Lower leg skin (tissue), 4 donors: Measurements from ENCODE around the gene ERRFI1. TPM values are rescaled to one million over a fixed set of nuclear protein-coding genes. Genes with fewer than 3 reads are reported as not detected.

Experiments
- DNase-seq, 2 donors: peaks; one replicate each; pipeline ENCODE4 v3.0.0-alpha.2; 2019; ENCODE audit warnings: low spot score in 2 of 2
- H3K4me3 ChIP-seq: fragments of 200-600 bp; sonication (generic); 2 replicates; pipeline ENCODE4 v1.5.1; 2017; ENCODE audit warnings: mild to moderate bottlenecking, low read depth; ENCODE audit not compliant: poor library complexity, severe bottlenecking
- POLR2A ChIP-seq, 2 donors: fragments of 450-650 bp; IDR thresholded peaks; one replicate each; pipeline ENCODE4 v1.6.1; 2016 to 2017; ENCODE audit warnings: antibody characterized with exemption in 2 of 2, mild to moderate bottlenecking in 1 of 2, moderate library complexity in 1 of 2
- WGBS, 2 donors: methylation state at CpG; one replicate each; pipeline ENCODE4 v1.1.5; 2018; 5-methylcytosine and 5-hydroxymethylcytosine counted together
- intact Hi-C: fragments of 100-400 bp; cut with DNase I; formaldehyde crosslinking; loops from one replicate; pipeline ENCODE4 v1.15.0; 2023; ENCODE audit warnings: low total_unique reads
- total RNA-seq, 4 donors: library from RNA; depleted of rRNA; stranded (reverse); fragments of >200 nt; gene quantifications; one replicate each; pipeline ENCODE4 v1.1.0, GENCODE V29; 2016
- TF ChIP-seq, protein P1 (sequence below), 3 donors: fragments of 450-650 bp; IDR thresholded peaks; one replicate each; pipeline ENCODE4 v1.5.1; 2016; ENCODE audit warnings: antibody characterized with exemption in 3 of 3, mild to moderate bottlenecking in 3 of 3, moderate library complexity in 2 of 3

ERRFI1 gene
- total RNA-seq, 4 donors from 2014 or later = 93.6 to 566 (median 163) TPM

- no peak overlapping the region for H3K4me3 ChIP-seq
- no peak for DNase-seq
- intact Hi-C loops = no loop called here
- WGBS, 2 donors = 33 to 34% methylated on average over 8 of the region's 8 CpGs
- TF ChIP-seq POLR2A (IDR thresholded peaks at IDR 0.05) = no peak
- TF ChIP-seq, protein P1, sequence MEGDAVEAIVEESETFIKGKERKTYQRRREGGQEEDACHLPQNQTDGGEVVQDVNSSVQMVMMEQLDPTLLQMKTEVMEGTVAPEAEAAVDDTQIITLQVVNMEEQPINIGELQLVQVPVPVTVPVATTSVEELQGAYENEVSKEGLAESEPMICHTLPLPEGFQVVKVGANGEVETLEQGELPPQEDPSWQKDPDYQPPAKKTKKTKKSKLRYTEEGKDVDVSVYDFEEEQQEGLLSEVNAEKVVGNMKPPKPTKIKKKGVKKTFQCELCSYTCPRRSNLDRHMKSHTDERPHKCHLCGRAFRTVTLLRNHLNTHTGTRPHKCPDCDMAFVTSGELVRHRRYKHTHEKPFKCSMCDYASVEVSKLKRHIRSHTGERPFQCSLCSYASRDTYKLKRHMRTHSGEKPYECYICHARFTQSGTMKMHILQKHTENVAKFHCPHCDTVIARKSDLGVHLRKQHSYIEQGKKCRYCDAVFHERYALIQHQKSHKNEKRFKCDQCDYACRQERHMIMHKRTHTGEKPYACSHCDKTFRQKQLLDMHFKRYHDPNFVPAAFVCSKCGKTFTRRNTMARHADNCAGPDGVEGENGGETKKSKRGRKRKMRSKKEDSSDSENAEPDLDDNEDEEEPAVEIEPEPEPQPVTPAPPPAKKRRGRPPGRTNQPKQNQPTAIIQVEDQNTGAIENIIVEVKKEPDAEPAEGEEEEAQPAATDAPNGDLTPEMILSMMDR (IDR thresholded peaks at IDR 0.05) = no peak
Observed at GRCh38 chr1:8027748-8028570, 1.9 kb upstream of the ERRFI1 start.

GRCh38 chr1:8026976-8027747 lies 1.1 kb upstream of the ERRFI1 start:
- WGBS, 2 donors = 89 to 90% methylated on average over 25 of the region's 25 CpGs
- H3K4me3 ChIP-seq = no peak overlapping the region
- no peak for TF ChIP-seq POLR2A (IDR thresholded peaks at IDR 0.05)
- TF ChIP-seq, protein P1 (IDR thresholded peaks at IDR 0.05) = peak in 1 of 3 donors; percentile 41
- DNase-seq = no peak
- intact Hi-C loops = no loop called here

DNA sequence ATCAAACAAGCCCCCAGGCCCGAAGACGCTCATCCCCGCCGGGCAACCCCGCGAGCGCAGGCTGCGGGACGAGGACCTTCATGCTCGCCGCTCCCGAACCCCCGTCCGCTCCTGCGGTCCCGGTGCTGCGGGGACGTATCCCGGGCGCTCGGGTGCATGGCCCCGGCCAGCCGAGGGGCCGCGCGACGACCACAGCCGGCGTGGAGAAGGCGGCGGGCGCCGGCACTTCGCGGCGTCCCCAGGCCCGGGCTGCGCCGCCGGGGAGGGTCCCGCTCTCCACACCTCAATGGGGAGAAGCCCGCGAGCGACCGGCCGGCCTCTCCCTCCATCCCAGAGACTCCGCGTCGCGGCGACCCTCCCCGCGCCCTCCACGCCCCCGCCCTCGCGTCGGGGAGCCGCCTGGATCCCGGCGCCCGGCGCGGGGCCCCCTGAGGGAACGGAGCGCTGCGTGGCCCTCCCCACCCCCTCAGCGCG lies 401 bp downstream of the ERRFI1 start:
- TF ChIP-seq, protein P1 (IDR thresholded peaks at IDR 0.05) = no peak
- TF ChIP-seq POLR2A (IDR thresholded peaks at IDR 0.05) = no peak
- peak overlapping the region; percentile 84 for H3K4me3 ChIP-seq
- intact Hi-C loops = no loop called here
- WGBS, 2 donors = 0 to 1% methylated on average over 46 to 49 of the region's 69 CpGs
- no peak for DNase-seq

DNA sequence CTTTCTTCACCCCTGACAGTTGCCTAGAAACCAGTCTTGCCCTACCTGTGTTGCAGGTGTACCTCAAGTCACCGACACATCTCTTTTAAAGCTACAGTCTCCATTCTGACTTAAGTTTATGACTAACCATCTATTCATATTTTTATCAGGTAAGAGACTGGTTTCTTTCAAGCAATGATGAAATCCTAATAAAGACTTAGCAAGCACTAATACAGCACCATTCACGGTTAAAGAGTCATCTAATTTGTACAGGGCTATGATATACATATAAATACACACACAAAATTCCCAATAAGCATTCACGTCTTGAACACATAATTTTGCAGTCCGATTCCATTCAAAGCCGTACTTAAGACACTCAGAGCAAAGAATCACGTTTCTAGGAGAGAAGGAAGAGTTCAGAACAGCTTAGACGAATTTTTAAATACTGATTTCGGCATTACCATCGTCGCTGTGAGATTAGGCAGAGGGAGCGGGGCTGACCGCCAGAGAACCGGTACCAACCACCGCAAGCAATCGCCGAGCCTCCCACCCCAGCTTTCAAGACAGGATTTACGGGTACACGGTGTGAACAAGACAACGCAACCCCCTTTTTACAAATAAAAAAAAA lies 943 bp downstream of the ERRFI1 start:
- no peak for DNase-seq
- TF ChIP-seq, protein P1 (IDR thresholded peaks at IDR 0.05) = no peak
- intact Hi-C loops = no loop called here
- WGBS, 2 donors = 4 to 7% methylated on average over 19 of the region's 19 CpGs
- peak overlapping the region; percentile 84 for H3K4me3 ChIP-seq

- 62 to 65% methylated on average over 3 of the region's 3 CpGs for WGBS, 2 donors
- intact Hi-C loops = no loop called here
- DNase-seq = no peak
- H3K4me3 ChIP-seq = peak overlapping the region; percentile 84
- TF ChIP-seq, protein P1 (IDR thresholded peaks at IDR 0.05) = no peak
- TF ChIP-seq POLR2A (IDR thresholded peaks at IDR 0.05) = no peak
Observed at GRCh38 chr1:8024329-8024728, 1.8 kb downstream of the ERRFI1 start.
